ENCODE data around the gene MYO10. TPM values are rescaled to one million over a fixed set of nuclear protein-coding genes. Genes with fewer than 3 reads are reported as not detected.

MYO10 gene
- total RNA-seq, 4 donors from 2014 or later: 3.2 to 30.7 (median 22.9) TPM

DNA sequence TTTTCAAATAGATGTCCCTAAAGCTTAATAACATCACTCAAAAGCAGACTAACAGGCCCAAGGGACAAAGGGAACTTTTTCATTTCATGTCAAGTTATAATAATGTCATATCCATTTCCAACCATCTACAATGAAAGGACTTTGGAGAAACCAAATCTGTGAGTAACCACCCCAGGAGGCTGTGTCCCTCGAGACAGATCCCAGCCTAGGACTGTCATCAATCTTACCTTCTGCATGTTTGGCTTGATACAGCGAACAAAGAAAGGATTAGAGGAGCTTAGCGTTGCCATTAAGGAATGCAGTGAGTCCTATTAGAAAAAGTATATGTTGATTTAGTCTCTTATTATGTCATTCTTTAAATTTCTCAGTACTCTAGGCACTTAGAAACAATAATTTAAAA is 181.5 kb downstream of the MYO10 start:
- DNase-seq: no peak
- intact Hi-C loops (cut with DNase I; ENCODE audit: low total_unique reads): no loop called here
- Histone ChIP-seq H3K9me3 (no peaks in the 10 kb centered on the region), H3K36me3 (no peaks in the 10 kb centered on the region), H3K27me3 (no peaks in the 10 kb centered on the region), H3K27ac (no peak overlapping the region), H3K4me1 (no peaks in the 10 kb centered on the region), H3K4me3 (no peak overlapping the region)
- TF ChIP-seq POLR2A (IDR thresholded peaks at IDR 0.05): no peak
- TF ChIP-seq, protein P1, sequence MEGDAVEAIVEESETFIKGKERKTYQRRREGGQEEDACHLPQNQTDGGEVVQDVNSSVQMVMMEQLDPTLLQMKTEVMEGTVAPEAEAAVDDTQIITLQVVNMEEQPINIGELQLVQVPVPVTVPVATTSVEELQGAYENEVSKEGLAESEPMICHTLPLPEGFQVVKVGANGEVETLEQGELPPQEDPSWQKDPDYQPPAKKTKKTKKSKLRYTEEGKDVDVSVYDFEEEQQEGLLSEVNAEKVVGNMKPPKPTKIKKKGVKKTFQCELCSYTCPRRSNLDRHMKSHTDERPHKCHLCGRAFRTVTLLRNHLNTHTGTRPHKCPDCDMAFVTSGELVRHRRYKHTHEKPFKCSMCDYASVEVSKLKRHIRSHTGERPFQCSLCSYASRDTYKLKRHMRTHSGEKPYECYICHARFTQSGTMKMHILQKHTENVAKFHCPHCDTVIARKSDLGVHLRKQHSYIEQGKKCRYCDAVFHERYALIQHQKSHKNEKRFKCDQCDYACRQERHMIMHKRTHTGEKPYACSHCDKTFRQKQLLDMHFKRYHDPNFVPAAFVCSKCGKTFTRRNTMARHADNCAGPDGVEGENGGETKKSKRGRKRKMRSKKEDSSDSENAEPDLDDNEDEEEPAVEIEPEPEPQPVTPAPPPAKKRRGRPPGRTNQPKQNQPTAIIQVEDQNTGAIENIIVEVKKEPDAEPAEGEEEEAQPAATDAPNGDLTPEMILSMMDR (IDR thresholded peaks at IDR 0.05): no peak

DNA sequence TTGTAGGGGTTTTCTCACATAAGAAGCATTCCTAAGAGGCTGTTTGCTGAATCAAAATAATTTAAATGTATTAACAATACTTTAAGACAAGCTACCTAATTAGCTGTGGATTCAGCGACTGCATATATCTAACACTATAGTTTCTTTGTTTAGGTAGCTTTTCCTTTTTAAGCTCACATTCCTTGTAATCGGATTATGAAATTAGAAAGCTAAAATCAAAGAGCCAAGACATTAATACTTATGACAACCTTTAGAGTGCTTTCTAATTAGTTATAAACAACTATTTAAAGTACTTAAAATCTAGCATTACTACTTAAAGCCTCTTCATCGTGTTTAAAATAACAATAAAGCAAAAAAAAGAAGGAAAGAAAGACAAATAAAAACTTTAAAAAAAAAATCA is 182.0 kb downstream of the MYO10 start:
- Histone ChIP-seq H3K9me3 (no peaks in the 10 kb centered on the region), H3K27ac (no peak overlapping the region), H3K27me3 (no peaks in the 10 kb centered on the region), H3K4me3 (no peak overlapping the region), H3K36me3 (no peaks in the 10 kb centered on the region), H3K4me1 (no peaks in the 10 kb centered on the region)
- no peak for TF ChIP-seq POLR2A (IDR thresholded peaks at IDR 0.05)
- TF ChIP-seq, protein P1 (IDR thresholded peaks at IDR 0.05): no peak
- intact Hi-C loops (cut with DNase I; ENCODE audit: low total_unique reads): no loop called here
- no peak for DNase-seq

DNA sequence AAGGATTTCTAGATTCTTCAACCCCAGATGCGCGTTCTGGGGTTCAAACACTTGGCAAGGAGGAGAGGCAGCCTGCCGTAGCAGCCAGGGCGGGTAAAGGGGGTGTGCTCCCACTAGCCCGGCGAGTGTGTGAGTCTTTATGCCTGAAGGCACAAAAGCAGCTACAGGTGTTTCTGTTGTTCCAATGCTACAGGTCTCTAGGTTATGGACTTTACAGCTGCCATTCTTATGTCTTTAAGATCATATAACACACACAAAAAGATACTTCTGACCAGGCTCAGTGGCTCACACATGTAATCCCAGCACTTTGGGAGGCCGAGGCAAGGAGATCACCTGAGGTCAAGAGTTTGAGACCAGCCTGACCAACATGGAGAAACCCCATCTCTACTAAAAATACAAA is 185.6 kb downstream of the MYO10 start:
- Histone ChIP-seq H3K27me3 (no peaks in the 10 kb centered on the region), H3K9me3 (no peaks in the 10 kb centered on the region), H3K27ac (no peak overlapping the region), H3K4me3 (no peak overlapping the region), H3K36me3 (no peaks in the 10 kb centered on the region), H3K4me1 (no peaks in the 10 kb centered on the region)
- DNase-seq: no peak
- intact Hi-C loops (cut with DNase I; ENCODE audit: low total_unique reads): no loop called here
- TF ChIP-seq POLR2A (IDR thresholded peaks at IDR 0.05): no peak
- TF ChIP-seq, protein P1 (IDR thresholded peaks at IDR 0.05): no peak

DNA sequence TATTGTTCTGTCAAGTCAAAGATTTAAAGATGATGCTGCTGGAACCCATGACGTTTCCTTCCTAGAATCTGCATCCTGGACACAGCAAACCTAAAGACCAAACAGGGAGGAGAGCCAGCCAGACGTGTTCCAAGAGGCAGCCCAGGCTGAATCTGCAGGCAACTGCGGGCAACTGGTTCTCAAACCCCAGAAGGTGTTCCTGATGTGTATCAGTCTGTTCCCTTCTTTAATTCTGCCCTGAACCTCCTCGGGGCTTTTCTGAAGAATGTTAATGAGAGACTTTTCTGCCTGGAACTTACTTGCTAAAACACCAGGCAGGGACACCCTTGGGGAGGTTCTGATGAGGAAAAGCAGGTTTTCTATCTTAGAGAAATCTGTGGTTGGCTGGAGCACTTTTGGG is 186.5 kb downstream of the MYO10 start:
- Histone ChIP-seq H3K36me3 (no peaks in the 10 kb centered on the region), H3K4me3 (no peak overlapping the region), H3K27ac (no peak overlapping the region), H3K4me1 (no peaks in the 10 kb centered on the region), H3K9me3 (no peaks in the 10 kb centered on the region), H3K27me3 (no peaks in the 10 kb centered on the region)
- intact Hi-C loops (cut with DNase I; ENCODE audit: low total_unique reads): no loop called here
- TF ChIP-seq, protein P1 (IDR thresholded peaks at IDR 0.05): no peak
- no peak for TF ChIP-seq POLR2A (IDR thresholded peaks at IDR 0.05)
- DNase-seq: no peak

DNA sequence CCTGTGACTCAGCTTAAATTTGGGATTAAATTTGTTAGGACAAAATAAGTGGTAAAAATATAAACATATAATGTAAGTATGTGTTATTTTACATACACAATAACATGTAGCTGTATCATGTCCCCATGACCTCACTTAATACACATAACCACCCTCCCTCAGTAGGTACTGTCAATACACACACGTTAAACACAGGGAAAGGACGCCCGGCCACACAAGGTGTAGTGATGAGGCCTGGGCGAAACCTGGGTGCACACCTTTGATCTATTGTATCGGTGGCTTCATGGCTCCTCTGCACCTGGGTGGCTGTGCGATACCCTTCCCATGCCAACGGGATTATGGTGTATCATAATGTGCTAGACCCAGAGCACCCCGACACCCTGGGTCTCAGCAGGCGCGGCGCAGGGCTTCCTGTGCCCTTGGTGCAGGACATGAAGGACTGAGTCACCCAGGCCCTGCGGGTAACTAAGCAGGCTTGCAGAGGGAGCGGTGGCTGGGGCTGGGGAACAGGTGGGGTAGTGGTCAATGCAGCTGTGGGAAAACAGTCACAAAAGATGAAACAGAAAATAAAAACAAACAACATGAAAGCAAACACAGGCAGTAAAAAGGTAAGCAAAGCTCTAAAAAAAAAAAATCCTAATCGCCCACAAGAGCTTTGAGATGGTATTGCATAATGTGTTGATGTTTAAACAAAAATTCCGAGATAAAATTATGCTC is 191.8 kb downstream of the MYO10 start:
- no peak for TF ChIP-seq POLR2A (IDR thresholded peaks at IDR 0.05)
- TF ChIP-seq, protein P1 (IDR thresholded peaks at IDR 0.05): no peak
- no peaks in the 10 kb centered on the region for H3K4me1 ChIP-seq
- DNase-seq: no peak
- intact Hi-C loops (cut with DNase I; ENCODE audit: low total_unique reads): no loop called here
- no peaks in the 10 kb centered on the region for H3K9me3 ChIP-seq
- no peaks in the 10 kb centered on the region for H3K27me3 ChIP-seq
- H3K27ac ChIP-seq: no peak overlapping the region
- H3K4me3 ChIP-seq: no peak overlapping the region
- no peaks in the 10 kb centered on the region for H3K36me3 ChIP-seq
